GM12892 (cell line): ENCODE measurements around the gene MALRD1.

Experiments used
- DNase-seq: peaks from one replicate; pipeline ENCODE4 v3.0.0; 2011; ENCODE audit not compliant: insufficient read length
- FAIRE-seq: peaks from 2 replicates; lab custom pipeline; 2011; peaks lifted over from hg19 to GRCh38; lab: Jason Lieb, UNC
- POLR2A ChIP-seq: IDR thresholded peaks from 2 replicates; pipeline ENCODE4 v1.6.1; 2011; ENCODE audit warnings: low read depth, low read length, control low read depth
- POLR2AphosphoS5 ChIP-seq: IDR thresholded peaks from 2 replicates; pipeline ENCODE4 v1.6.1; 2011; ENCODE audit warnings: low read depth, low read length, control low read depth
- TAF1 ChIP-seq: IDR thresholded peaks from 2 replicates; pipeline ENCODE4 v1.6.1; 2011; ENCODE audit warnings: low read depth, mild to moderate bottlenecking, control low read depth, low read length, borderline replicate concordance

The MALRD1 gene

GRCh38 chr10:19048891-19049290 is 290 bp downstream of the MALRD1 start:
- FAIRE-seq (no peak), DNase-seq (no peak)
- TF ChIP-seq POLR2A (no peak), POLR2AphosphoS5 (no peak), TAF1 (no peak)

GRCh38 chr10:19049567-19049966 is 966 bp downstream of the MALRD1 start:
- no peak for FAIRE-seq
- DNase-seq: no peak
- TF ChIP-seq POLR2A: no peak

GRCh38 chr10:19054289-19054835 is 5.8 kb downstream of the MALRD1 start:
- FAIRE-seq (no peak), DNase-seq (no peak)

GRCh38 chr10:19058046-19058445 is 9.4 kb downstream of the MALRD1 start:
- no peak for TF ChIP-seq TAF1
- no peak for FAIRE-seq
- no peak for DNase-seq

More at GRCh38 chr10:19054289-19054835, 5.8 kb downstream of the MALRD1 start:
- no peak for TF ChIP-seq POLR2AphosphoS5
- TF ChIP-seq TAF1: no peak
- no peak for TF ChIP-seq POLR2A

GRCh38 chr10:19063986-19064385 is 15.4 kb downstream of the MALRD1 start:
- DNase-seq: no peak
- no peak for TF ChIP-seq POLR2A
- TF ChIP-seq TAF1: no peak
- FAIRE-seq: no peak

GRCh38 chr10:19071946-19072345 is 23.3 kb downstream of the MALRD1 start:
- DNase-seq: no peak
- FAIRE-seq: no peak
- no peak for TF ChIP-seq POLR2AphosphoS5
- no peak for TF ChIP-seq POLR2A
- no peak for TF ChIP-seq TAF1

GRCh38 chr10:19077276-19077675 is 28.7 kb downstream of the MALRD1 start:
- TF ChIP-seq TAF1 (no peak), POLR2A (no peak), POLR2AphosphoS5 (no peak)
- no peak for DNase-seq
- no peak for FAIRE-seq

GRCh38 chr10:19096501-19097073 is 48.0 kb downstream of the MALRD1 start:
- DNase-seq (no peak), FAIRE-seq (no peak)
- TF ChIP-seq POLR2AphosphoS5 (no peak), TAF1 (no peak), POLR2A (no peak)

- TF ChIP-seq POLR2A (no peak), POLR2AphosphoS5 (no peak), TAF1 (no peak)
- DNase-seq: no peak
- no peak for FAIRE-seq
These were observed 48.5 kb downstream of the MALRD1 start for GRCh38 chr10:19097151-19097550.

GRCh38 chr10:19098803-19099202 is 50.2 kb downstream of the MALRD1 start:
- TF ChIP-seq POLR2AphosphoS5 (no peak), POLR2A (no peak), TAF1 (no peak)
- DNase-seq (no peak), FAIRE-seq (no peak)

- FAIRE-seq (no peak), DNase-seq (no peak)
- TF ChIP-seq POLR2AphosphoS5 (no peak), TAF1 (no peak), POLR2A (no peak)
These were observed 58.8 kb downstream of the MALRD1 start for GRCh38 chr10:19107406-19107805.

GRCh38 chr10:19111501-19112267 is 63.1 kb downstream of the MALRD1 start:
- FAIRE-seq (no peak), DNase-seq (no peak)
- no peak for TF ChIP-seq TAF1
- TF ChIP-seq POLR2AphosphoS5: no peak
- TF ChIP-seq POLR2A: no peak
